ENCODE measurements around the gene ZSCAN10.
A peak's percentile ranks its signal among the peaks of the same experiment; 100 is the strongest.

The ZSCAN10 gene

GRCh38 chr16:3134338-3135125 lies 35.4 kb upstream of the ZSCAN10 start, which contains the start of gene ZNF213:
Gene ZNF213 (plus strand): TSS chr16:3135029. CDS start chr16:3137281, 2,252 bp downstream.
- peak; percentile 98 for DNase-seq

GRCh38 chr16:3133844-3134243 lies 34.8 kb upstream of the ZSCAN10 start:
- no peak for DNase-seq

- peak; percentile 29 for DNase-seq
Measured at GRCh38 chr16:3131755-3132377, 32.8 kb upstream of the ZSCAN10 start.

- peak; percentile 84 for DNase-seq
Measured at GRCh38 chr16:3129137-3130131, 30.3 kb upstream of the ZSCAN10 start.

GRCh38 chr16:3127745-3128144 lies 28.7 kb upstream of the ZSCAN10 start:
- DNase-seq: no peak

- DNase-seq: peak; percentile 93
Measured at GRCh38 chr16:3123986-3124886, 25.1 kb upstream of the ZSCAN10 start.

GRCh38 chr16:3122926-3123570 lies 24.0 kb upstream of the ZSCAN10 start:
- DNase-seq: no peak

GRCh38 chr16:3121851-3122467 lies 22.9 kb upstream of the ZSCAN10 start:
- no peak for DNase-seq

GRCh38 chr16:3120435-3120834 lies 21.3 kb upstream of the ZSCAN10 start:
- DNase-seq: no peak

- no peak for DNase-seq
Measured at GRCh38 chr16:3119701-3120408, 20.8 kb upstream of the ZSCAN10 start.

GRCh38 chr16:3119286-3119685 lies 20.2 kb upstream of the ZSCAN10 start:
- DNase-seq: no peak

GRCh38 chr16:3118846-3119245 lies 19.8 kb upstream of the ZSCAN10 start:
- DNase-seq: no peak

GRCh38 chr16:3118204-3118790 lies 19.2 kb upstream of the ZSCAN10 start:
- DNase-seq: no peak

GRCh38 chr16:3115561-3115960 lies 16.5 kb upstream of the ZSCAN10 start:
- DNase-seq: no peak

- DNase-seq: no peak
Measured at GRCh38 chr16:3115003-3115402, 15.9 kb upstream of the ZSCAN10 start.

GRCh38 chr16:3113765-3114479 lies 14.8 kb upstream of the ZSCAN10 start:
- no peak for DNase-seq

- no peak for DNase-seq
Measured at GRCh38 chr16:3112881-3113574, 13.9 kb upstream of the ZSCAN10 start.
